Measurements from ENCODE around the gene DLX3.

DNA sequence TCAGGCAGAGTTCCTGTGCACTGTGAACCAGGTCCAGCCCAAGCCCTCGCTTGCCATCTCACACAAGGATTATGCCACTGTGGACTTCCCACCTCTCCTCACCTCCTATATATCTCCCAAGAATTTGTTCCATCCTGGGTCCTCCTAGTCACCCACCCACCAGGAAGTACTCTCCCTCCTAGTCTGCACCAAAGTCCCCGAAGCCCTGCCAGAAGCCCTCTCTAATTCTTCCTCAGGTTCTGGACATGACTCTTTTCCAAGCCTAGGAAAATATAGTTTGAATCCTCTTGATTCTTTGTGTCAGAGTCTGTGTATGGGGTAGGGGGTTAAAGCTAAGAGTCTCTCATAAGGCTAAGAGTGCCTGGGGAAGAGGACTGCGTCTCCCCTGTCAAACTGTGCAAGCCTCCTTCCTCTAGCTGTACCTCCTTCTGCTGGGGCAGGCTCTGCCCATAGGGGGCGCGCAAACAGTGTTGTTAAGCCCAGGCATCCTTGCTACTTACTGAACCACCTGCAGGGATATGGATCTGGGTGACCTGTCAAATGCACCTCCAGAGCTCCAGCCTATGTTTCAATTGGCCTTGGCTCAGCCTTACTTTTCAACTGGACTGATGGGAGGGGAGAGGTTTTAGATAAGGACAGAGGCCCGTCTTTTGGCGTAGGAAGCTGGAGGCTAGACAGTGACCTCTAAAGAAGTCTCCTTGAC, 42.7 kb downstream of the DLX3 start:
- no peak for TF ChIP-seq OSR1 (CRISPR knock-in tag; IDR thresholded peaks at IDR 0.05)
- no peak for TF ChIP-seq ZFP3 (CRISPR knock-in tag; IDR thresholded peaks at IDR 0.05)
- TF ChIP-seq, protein P1, sequence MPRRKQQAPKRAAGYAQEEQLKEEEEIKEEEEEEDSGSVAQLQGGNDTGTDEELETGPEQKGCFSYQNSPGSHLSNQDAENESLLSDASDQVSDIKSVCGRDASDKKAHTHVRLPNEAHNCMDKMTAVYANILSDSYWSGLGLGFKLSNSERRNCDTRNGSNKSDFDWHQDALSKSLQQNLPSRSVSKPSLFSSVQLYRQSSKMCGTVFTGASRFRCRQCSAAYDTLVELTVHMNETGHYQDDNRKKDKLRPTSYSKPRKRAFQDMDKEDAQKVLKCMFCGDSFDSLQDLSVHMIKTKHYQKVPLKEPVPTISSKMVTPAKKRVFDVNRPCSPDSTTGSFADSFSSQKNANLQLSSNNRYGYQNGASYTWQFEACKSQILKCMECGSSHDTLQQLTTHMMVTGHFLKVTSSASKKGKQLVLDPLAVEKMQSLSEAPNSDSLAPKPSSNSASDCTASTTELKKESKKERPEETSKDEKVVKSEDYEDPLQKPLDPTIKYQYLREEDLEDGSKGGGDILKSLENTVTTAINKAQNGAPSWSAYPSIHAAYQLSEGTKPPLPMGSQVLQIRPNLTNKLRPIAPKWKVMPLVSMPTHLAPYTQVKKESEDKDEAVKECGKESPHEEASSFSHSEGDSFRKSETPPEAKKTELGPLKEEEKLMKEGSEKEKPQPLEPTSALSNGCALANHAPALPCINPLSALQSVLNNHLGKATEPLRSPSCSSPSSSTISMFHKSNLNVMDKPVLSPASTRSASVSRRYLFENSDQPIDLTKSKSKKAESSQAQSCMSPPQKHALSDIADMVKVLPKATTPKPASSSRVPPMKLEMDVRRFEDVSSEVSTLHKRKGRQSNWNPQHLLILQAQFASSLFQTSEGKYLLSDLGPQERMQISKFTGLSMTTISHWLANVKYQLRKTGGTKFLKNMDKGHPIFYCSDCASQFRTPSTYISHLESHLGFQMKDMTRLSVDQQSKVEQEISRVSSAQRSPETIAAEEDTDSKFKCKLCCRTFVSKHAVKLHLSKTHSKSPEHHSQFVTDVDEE (CRISPR knock-in tag; IDR thresholded peaks at IDR 0.05) = no peak
- no peak for TF ChIP-seq ARNTL (CRISPR knock-in tag; IDR thresholded peaks at IDR 0.05; ENCODE audit: borderline replicate concordance, low read depth)
